AML-193 (cell line): Measurements from ENCODE around the gene CEP250.
A peak's percentile ranks its signal among the peaks of the same experiment; 100 is the strongest.

ENCODE experiments used
- DNase-seq, 2 experiments: peaks; one replicate each; lab custom pipeline; 2025; lab: John Stamatoyannopoulos, UW

Gene CEP250

DNA sequence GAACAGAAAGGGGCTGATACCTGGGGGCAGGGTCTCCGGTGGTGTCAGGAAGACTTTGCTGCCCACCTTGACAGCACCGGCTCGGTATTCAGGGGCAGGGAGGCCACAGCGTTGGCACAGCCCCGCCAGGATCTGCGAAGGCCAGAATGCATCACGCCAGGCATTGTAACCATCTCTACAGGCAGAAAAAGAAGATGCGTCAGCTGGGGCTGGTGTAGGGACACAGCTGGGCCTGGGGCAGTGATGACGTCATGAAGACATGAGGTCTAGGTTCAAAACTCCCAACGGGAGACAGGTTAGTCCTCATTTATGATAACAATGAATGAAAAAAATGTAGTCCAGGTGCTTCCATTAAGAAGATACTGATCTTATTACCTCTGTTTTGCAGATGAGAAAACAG, 108.4 kb downstream of the CEP250 start:
- DNase-seq, result no peak

DNA sequence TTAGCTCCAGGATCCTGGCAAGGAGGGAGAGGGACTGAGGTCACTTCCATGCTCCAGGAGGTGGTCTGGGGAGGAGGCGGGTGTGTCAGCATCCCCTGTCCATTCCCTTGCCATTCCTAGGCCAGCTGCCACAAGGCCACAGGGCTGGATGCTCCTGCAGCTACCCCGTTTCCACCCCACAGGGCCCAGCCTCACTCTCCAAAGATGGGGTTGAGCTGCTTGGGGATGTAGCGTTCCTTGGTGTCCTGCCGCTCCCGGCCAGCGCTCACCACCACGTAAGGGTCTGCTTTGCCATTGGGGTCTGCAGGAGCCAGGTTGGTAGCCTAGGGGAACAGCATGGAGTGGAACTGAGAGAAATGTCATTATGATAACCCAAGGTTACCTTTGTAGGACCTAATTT, 109.5 kb downstream of the CEP250 start:
- DNase-seq, result no peak

DNA sequence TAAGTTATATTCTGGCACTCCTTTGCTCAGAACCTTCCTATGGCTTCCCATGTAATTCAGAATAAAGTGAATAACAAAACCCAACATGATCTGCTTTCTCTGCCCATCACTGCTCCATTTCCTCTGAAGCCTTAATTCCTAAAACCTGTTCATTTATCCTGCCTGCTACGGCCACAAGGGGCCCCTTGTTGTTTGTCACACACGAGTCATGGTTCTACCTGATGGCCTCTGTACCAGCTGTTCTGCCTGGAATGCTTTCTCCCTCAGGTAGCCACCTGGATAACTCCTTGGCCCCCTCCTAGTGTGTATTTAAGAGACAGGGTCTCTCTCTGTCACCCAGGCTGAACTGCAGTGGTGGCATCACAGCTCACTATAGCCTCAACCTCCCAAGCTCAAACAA, 113.2 kb downstream of the CEP250 start:
- DNase-seq, result peak; percentile 10
